ENCODE data around the gene CGA. TPM values are rescaled to one million over a fixed set of nuclear protein-coding genes. Genes with fewer than 3 reads are reported as not detected.

The CGA gene
- polyA plus RNA-seq, 6 donors from 2014 or later, result not detected

Other genes starting within 250 kb of the CGA start
- gene HTR1E, start 157.6 kb downstream of the CGA start, polyA plus RNA-seq (ENCODE audit: low read depth in 6 of 6), result not detected
- 10 to 100 TPM; 19.4 to 48.9 (median 38.4) TPM for gene ZNF292, start 60.5 kb upstream of the CGA start, polyA plus RNA-seq (ENCODE audit: low read depth in 6 of 6)
- 10 to 100 TPM; 13.2 to 19.9 (median 16.8) TPM for gene SMIM8, start 227.5 kb upstream of the CGA start, polyA plus RNA-seq (ENCODE audit: low read depth in 6 of 6)
- gene GJB7, start 234.2 kb upstream of the CGA start, polyA plus RNA-seq (ENCODE audit: low read depth in 6 of 6), result under 1 TPM in 3 of 6 donors, not detected in 3; 0.38 to 0.57 (median 0.48) TPM
- gene C6orf163, start 249.7 kb upstream of the CGA start, polyA plus RNA-seq (ENCODE audit: low read depth in 6 of 6), result 1 to 10 TPM in 1 of 6 donors, under 1 TPM in 4, not detected in 1; 0.24 to 1.1 (median 0.71) TPM

Measured in naive B cell (primary cell).